ENCODE results near the gene ZCCHC7.

ZCCHC7 gene

GRCh38 chr9:37345038-37345437 is 224.7 kb downstream of the ZCCHC7 start:
- Histone ChIP-seq H3K4me3 (ENCODE audit: low read length, poor library complexity, severe bottlenecking) (no peak overlapping the region), H3K4me1 (ENCODE audit: insufficient read depth, low read length, poor library complexity, severe bottlenecking) (no peaks in the 10 kb centered on the region), H3K36me3 (ENCODE audit: insufficient read depth, low read length) (peaks cover 17% of the 10 kb centered on the region; the same call in 1 of the 2 replicates), H3K4me2 (ENCODE audit: low read depth, low read length, poor library complexity, severe bottlenecking) (no peak overlapping the region), H4K20me1 (ENCODE audit: insufficient read depth, low read length, poor library complexity, severe bottlenecking) (no peaks in the 10 kb centered on the region), H3K9me3 (ENCODE audit: insufficient read depth, low read depth, low read length) (no peaks in the 10 kb centered on the region), H3K27me3 (ENCODE audit: insufficient read depth, low read length, poor library complexity, severe bottlenecking) (no peaks in the 10 kb centered on the region), H2AFZ (ENCODE audit: low read length) (no peak overlapping the region), H3K79me2 (ENCODE audit: insufficient read depth, low read length) (peaks cover 8% of the 10 kb centered on the region; the same call in 1 of the 2 replicates), H3F3A (ENCODE audit: low read depth) (no peaks in the 10 kb centered on the region), H3K9ac (ENCODE audit: low read depth, low read length, poor library complexity, severe bottlenecking) (no peak overlapping the region), H3K9me2 (replicated peaks; ENCODE audit: low read depth, low read length) (no peaks in the 10 kb centered on the region)
- TF ChIP-seq EZH2phosphoT487 (IDR thresholded peaks at IDR 0.05; ENCODE audit: borderline replicate concordance) (no peak), CTCF (conservative IDR thresholded peaks at IDR 0.05; ENCODE audit: low read length) (no peak)

- Histone ChIP-seq H3K36me3 (ENCODE audit: insufficient read depth, low read length) (peaks cover 42% of the 10 kb centered on the region; the same call in 1 of the 2 replicates), H3F3A (ENCODE audit: low read depth) (no peaks in the 10 kb centered on the region), H3K9me3 (ENCODE audit: insufficient read depth, low read depth, low read length) (no peaks in the 10 kb centered on the region), H2AFZ (ENCODE audit: low read length) (no peak overlapping the region), H3K4me3 (ENCODE audit: low read length, poor library complexity, severe bottlenecking) (no peak overlapping the region), H3K9me2 (replicated peaks; ENCODE audit: low read depth, low read length) (no peaks in the 10 kb centered on the region), H3K4me2 (ENCODE audit: low read depth, low read length, poor library complexity, severe bottlenecking) (no peak overlapping the region), H4K20me1 (ENCODE audit: insufficient read depth, low read length, poor library complexity, severe bottlenecking) (no peaks in the 10 kb centered on the region), H3K79me2 (ENCODE audit: insufficient read depth, low read length) (no peaks in the 10 kb centered on the region), H3K9ac (ENCODE audit: low read depth, low read length, poor library complexity, severe bottlenecking) (no peak overlapping the region), H3K4me1 (ENCODE audit: insufficient read depth, low read length, poor library complexity, severe bottlenecking) (no peaks in the 10 kb centered on the region), H3K27me3 (ENCODE audit: insufficient read depth, low read length, poor library complexity, severe bottlenecking) (no peaks in the 10 kb centered on the region)
- TF ChIP-seq EZH2phosphoT487 (IDR thresholded peaks at IDR 0.05; ENCODE audit: borderline replicate concordance) (no peak), CTCF (conservative IDR thresholded peaks at IDR 0.05; ENCODE audit: low read length) (no peak)
Observed at GRCh38 chr9:37348917-37349316, 228.5 kb downstream of the ZCCHC7 start.

- Histone ChIP-seq H4K20me1 (ENCODE audit: insufficient read depth, low read length, poor library complexity, severe bottlenecking) (no peaks in the 10 kb centered on the region), H3F3A (ENCODE audit: low read depth) (no peaks in the 10 kb centered on the region), H3K4me1 (ENCODE audit: insufficient read depth, low read length, poor library complexity, severe bottlenecking) (no peaks in the 10 kb centered on the region)
Observed at GRCh38 chr9:37350486-37351190, 230.3 kb downstream of the ZCCHC7 start.

More at GRCh38 chr9:37350486-37351190, 230.3 kb downstream of the ZCCHC7 start:
- Histone ChIP-seq H3K27me3 (ENCODE audit: insufficient read depth, low read length, poor library complexity, severe bottlenecking) (no peaks in the 10 kb centered on the region), H3K4me2 (ENCODE audit: low read depth, low read length, poor library complexity, severe bottlenecking) (no peak overlapping the region), H3K9ac (ENCODE audit: low read depth, low read length, poor library complexity, severe bottlenecking) (no peak overlapping the region), H3K9me3 (ENCODE audit: insufficient read depth, low read depth, low read length) (no peaks in the 10 kb centered on the region), H3K79me2 (ENCODE audit: insufficient read depth, low read length) (no peaks in the 10 kb centered on the region), H3K36me3 (ENCODE audit: insufficient read depth, low read length) (peaks cover 54% of the 10 kb centered on the region; the same call in 1 of the 2 replicates), H3K4me3 (ENCODE audit: low read length, poor library complexity, severe bottlenecking) (no peak overlapping the region), H2AFZ (ENCODE audit: low read length) (no peak overlapping the region), H3K9me2 (replicated peaks; ENCODE audit: low read depth, low read length) (no peaks in the 10 kb centered on the region)
- TF ChIP-seq CTCF (conservative IDR thresholded peaks at IDR 0.05; ENCODE audit: low read length): no peak
- no peak for TF ChIP-seq EZH2phosphoT487 (IDR thresholded peaks at IDR 0.05; ENCODE audit: borderline replicate concordance)

Data from Loucy (cell line).